NT2/D1 (cell line): ENCODE data around the gene PLA2G6.
A peak's percentile ranks its signal among the peaks of the same experiment; 100 is the strongest.

ENCODE experiments used
- DNase-seq: peaks from one replicate; pipeline ENCODE4 v3.0.0-alpha.2; 2011; ENCODE audit warnings: low read depth, low spot score
- H3K27me3 ChIP-seq: 2 replicates; pipeline ENCODE4 v1.6.0; 2011; ENCODE audit warnings: mild to moderate bottlenecking; ENCODE audit not compliant: insufficient read length, insufficient read depth
- H3K36me3 ChIP-seq: 2 replicates; pipeline ENCODE4 v1.6.1; 2011; ENCODE audit warnings: mild to moderate bottlenecking, low read length, mixed read lengths; ENCODE audit not compliant: insufficient read depth, insufficient read length
- H3K4me1 ChIP-seq: 2 replicates; pipeline ENCODE4 v1.5.1; 2011; ENCODE audit not compliant: insufficient read depth, insufficient read length
- H3K4me3 ChIP-seq: 2 replicates; pipeline ENCODE4 v1.5.1; 2011; ENCODE audit warnings: low read depth; ENCODE audit not compliant: insufficient read length
- H3K9ac ChIP-seq: 2 replicates; pipeline ENCODE4 v1.6.0; 2011; ENCODE audit warnings: low read depth; ENCODE audit not compliant: insufficient read length
- H3K9me3 ChIP-seq: 2 replicates; pipeline ENCODE4 v1.5.1; 2011; ENCODE audit warnings: mild to moderate bottlenecking, low read length; ENCODE audit not compliant: insufficient read depth
- SUZ12 ChIP-seq: IDR thresholded peaks from 2 replicates; pipeline ENCODE4 v1.6.1; 2011; ENCODE audit not compliant: insufficient read length, insufficient read depth; ENCODE audit errors: extremely low read depth
- YY1 ChIP-seq: IDR thresholded peaks from 2 replicates; pipeline ENCODE4 v1.6.1; 2011; ENCODE audit not compliant: insufficient read length, insufficient read depth
- ZNF274 ChIP-seq: IDR thresholded peaks from 2 replicates; pipeline ENCODE4 v1.6.1; 2011; ENCODE audit warnings: mild to moderate bottlenecking, low read depth, low read length

PLA2G6 gene

GRCh38 chr22:38211556-38211955 lies 29.9 kb upstream of the PLA2G6 start:
- Histone ChIP-seq H3K36me3 (peaks cover 34% of the 10 kb centered on the region), H3K27me3 (no peaks in the 10 kb centered on the region), H3K4me3 (no peak overlapping the region), H3K4me1 (peaks cover 14% of the 10 kb centered on the region), H3K9ac (no peak overlapping the region), H3K9me3 (no peaks in the 10 kb centered on the region)
- no peak for DNase-seq
- TF ChIP-seq ZNF274 = no peak
- no peak for TF ChIP-seq SUZ12
- no peak for TF ChIP-seq YY1

DNA sequence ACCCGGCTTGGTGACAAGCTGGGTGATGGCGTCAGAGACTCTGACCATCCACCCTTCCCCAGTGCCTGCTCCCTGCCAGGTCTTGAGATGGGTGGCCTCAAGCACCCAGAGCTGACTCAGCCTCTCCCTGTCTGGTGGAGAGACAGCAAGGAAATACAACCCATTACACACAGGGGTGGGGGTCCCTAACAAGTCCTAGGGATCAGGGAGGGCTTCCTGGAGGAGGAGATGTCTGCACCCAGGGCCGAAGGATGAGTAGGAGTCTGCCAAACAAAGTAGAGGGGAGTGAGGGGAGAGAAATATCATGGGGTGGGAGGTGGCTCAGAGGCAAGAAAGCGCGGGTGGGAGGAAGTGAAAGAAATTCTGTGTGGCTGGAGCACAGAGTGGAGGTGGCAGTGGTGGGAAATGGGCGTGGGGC lies 26.9 kb upstream of the PLA2G6 start:
- Histone ChIP-seq H3K4me3 (no peak overlapping the region), H3K9ac (no peak overlapping the region), H3K4me1 (peaks cover 24% of the 10 kb centered on the region), H3K27me3 (peaks cover 5% of the 10 kb centered on the region), H3K36me3 (peaks cover 8% of the 10 kb centered on the region), H3K9me3 (no peaks in the 10 kb centered on the region)
- DNase-seq = no peak
- TF ChIP-seq YY1 (no peak), ZNF274 (no peak), SUZ12 (no peak)

DNA sequence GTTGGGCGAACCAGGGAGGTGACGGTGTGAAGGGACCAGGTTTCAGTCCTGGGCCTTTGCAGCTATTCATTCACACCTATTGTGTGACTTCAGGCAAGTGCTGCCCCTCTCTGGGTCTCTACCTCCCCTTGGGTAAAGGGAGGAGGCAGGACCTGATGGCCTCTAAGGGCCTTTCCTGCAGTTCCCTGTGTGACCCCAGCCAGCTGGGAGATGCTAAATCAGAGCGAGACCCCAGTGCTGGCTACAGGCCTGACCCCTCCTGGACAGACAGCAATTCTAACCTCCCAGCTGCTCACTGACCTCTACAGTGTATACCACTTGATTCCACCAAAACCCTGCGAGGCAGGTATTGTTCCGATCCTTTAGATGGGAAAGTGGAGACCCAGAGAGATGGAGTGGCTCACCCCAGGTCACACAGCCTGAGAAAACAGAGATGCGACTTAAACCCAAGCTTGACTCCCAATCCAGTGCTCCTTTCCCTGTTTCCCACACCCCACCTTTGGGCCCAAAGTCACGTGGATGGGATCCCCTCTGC lies 26.3 kb upstream of the PLA2G6 start:
- no peak for TF ChIP-seq SUZ12
- Histone ChIP-seq H3K9me3 (no peaks in the 10 kb centered on the region), H3K27me3 (peaks cover 5% of the 10 kb centered on the region), H3K4me1 (peaks cover 25% of the 10 kb centered on the region), H3K9ac (no peak overlapping the region), H3K4me3 (no peak overlapping the region), H3K36me3 (peaks cover 8% of the 10 kb centered on the region)
- no peak for DNase-seq

GRCh38 chr22:38205261-38206128 lies 23.9 kb upstream of the PLA2G6 start:
- no peak overlapping the region for H3K9ac ChIP-seq
- peaks cover 4% of the 10 kb centered on the region for H3K36me3 ChIP-seq
- DNase-seq = no peak
- no peaks in the 10 kb centered on the region for H3K9me3 ChIP-seq
- no peak for TF ChIP-seq YY1
- no peak for TF ChIP-seq ZNF274
- no peak for TF ChIP-seq SUZ12
- no peak overlapping the region for H3K4me3 ChIP-seq
- peaks cover 5% of the 10 kb centered on the region for H3K27me3 ChIP-seq
- H3K4me1 ChIP-seq = peaks cover 31% of the 10 kb centered on the region

DNA sequence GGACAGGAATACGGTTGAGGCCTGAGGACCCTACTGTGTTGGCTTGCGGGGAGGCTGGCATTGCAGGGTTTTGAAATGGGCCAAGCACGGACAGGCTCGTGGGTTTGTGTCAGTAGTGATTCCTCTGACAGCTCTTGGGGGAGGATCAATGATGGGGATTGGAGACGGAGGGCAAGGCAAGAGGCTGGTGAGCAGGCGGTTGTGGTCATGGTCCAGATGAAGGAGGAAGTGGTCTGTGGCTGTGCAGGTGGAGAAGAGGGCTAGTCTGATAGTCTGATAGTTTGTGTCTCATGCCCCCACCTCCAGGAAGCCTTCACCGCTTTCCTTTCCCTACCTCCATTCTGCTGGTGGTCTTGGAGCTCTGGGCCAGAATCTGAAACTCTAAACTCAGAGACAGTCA lies 23.2 kb upstream of the PLA2G6 start:
- peaks cover 4% of the 10 kb centered on the region for H3K36me3 ChIP-seq
- DNase-seq = no peak
- H3K27me3 ChIP-seq = peaks cover 5% of the 10 kb centered on the region
- peaks cover 28% of the 10 kb centered on the region for H3K4me1 ChIP-seq
- H3K9me3 ChIP-seq = no peaks in the 10 kb centered on the region
- H3K9ac ChIP-seq = no peak overlapping the region
- TF ChIP-seq SUZ12 = no peak
- no peak overlapping the region for H3K4me3 ChIP-seq

GRCh38 chr22:38203855-38204514 lies 22.4 kb upstream of the PLA2G6 start:
- Histone ChIP-seq H3K9ac (no peak overlapping the region), H3K36me3 (peaks cover 4% of the 10 kb centered on the region)
- DNase-seq = no peak

DNA sequence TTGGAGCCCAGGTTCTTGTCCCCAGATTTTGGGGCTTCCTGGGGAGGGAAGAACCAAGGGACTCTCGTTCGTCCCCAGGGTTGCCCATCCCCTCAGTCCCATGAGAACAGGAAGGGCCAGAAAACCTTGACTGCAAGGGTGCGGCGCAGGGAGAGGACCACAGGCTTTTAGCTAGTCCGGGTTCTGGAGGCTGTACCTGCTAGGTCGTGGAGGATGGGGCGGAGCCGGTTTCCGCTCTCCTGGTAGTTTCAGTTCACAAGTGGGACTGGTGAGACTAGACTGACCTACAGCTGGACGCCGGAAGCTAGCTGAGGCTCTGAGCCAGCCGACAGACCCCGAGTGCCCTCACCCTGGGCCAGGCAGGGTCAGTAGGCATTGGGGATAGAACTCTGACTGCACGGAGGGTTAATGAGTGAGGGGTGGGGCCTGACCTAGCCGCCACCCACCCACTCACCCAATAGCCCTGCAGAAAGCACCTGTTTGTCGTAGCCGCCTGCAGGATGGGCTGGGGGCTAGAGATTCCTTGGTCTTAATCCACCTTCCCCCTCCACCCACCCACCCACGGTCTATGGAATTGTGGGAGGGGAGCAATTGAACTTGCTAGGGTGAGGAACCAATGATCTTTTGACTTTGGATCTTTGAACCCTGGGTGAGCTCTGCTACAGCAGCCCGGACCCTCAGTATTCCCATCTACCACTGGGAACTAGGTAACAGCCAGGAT lies 21.6 kb upstream of the PLA2G6 start:
- H3K36me3 ChIP-seq = no peaks in the 10 kb centered on the region
- H3K4me3 ChIP-seq = peak overlapping the region; percentile 69
- H3K27me3 ChIP-seq = peaks cover 5% of the 10 kb centered on the region
- TF ChIP-seq ZNF274 = no peak
- no peak for TF ChIP-seq SUZ12
- TF ChIP-seq YY1 = no peak
- peaks cover 28% of the 10 kb centered on the region for H3K4me1 ChIP-seq
- no peaks in the 10 kb centered on the region for H3K9me3 ChIP-seq
- no peak for DNase-seq
- peak overlapping the region; percentile 81 for H3K9ac ChIP-seq

More at GRCh38 chr22:38203855-38204514, 22.4 kb upstream of the PLA2G6 start:
- no peaks in the 10 kb centered on the region for H3K9me3 ChIP-seq
- TF ChIP-seq YY1 = no peak
- no peak for TF ChIP-seq ZNF274
- TF ChIP-seq SUZ12 = no peak
- peaks cover 28% of the 10 kb centered on the region for H3K4me1 ChIP-seq
- H3K27me3 ChIP-seq = peaks cover 5% of the 10 kb centered on the region
- no peak overlapping the region for H3K4me3 ChIP-seq
